ENCODE measurements around the gene EAF2.
"Not testable (repeated sequence)": the region's sequence is repeated elsewhere in the genome, so short reads cannot be mapped to it uniquely, and the experiment has no call there.

The EAF2 gene

GRCh38 chr3:121834671-121835464 lies at the start of gene EAF2, which contains the start of gene IQCB1:
TSS of gene EAF2 (plus strand) at chr3:121835209. CDS start at chr3:121835286, 77 bp downstream.
TSS of gene IQCB1 (minus strand) at chr3:121835060. CDS start at chr3:121828960, 6,100 bp downstream.
- DNase-seq, result peak; percentile 93 to 97 (median 94)

GRCh38 chr3:121786485-121786884 lies 48.5 kb upstream of the EAF2 start:
- DNase-seq, result no peak

GRCh38 chr3:121793078-121793477 lies 41.9 kb upstream of the EAF2 start:
- DNase-seq, result no peak

- DNase-seq, result no peak
Measured at GRCh38 chr3:121794264-121794983, 40.6 kb upstream of the EAF2 start.

- DNase-seq, result no peak
Measured at GRCh38 chr3:121796970-121797369, 38.0 kb upstream of the EAF2 start.

- no peak for DNase-seq
Measured at GRCh38 chr3:121800906-121801305, 34.1 kb upstream of the EAF2 start.

- DNase-seq, result no peak
Measured at GRCh38 chr3:121803771-121804320, 31.2 kb upstream of the EAF2 start.

GRCh38 chr3:121809249-121809648 lies 25.8 kb upstream of the EAF2 start:
- no peak for DNase-seq

GRCh38 chr3:121817753-121818152 lies 17.3 kb upstream of the EAF2 start:
- DNase-seq, result no peak

- no peak for DNase-seq
Measured at GRCh38 chr3:121818578-121818977, 16.4 kb upstream of the EAF2 start.

- DNase-seq, result no peak
Measured at GRCh38 chr3:121819236-121819635, 15.8 kb upstream of the EAF2 start.

- no peak for DNase-seq
Measured at GRCh38 chr3:121821421-121822199, 13.4 kb upstream of the EAF2 start.

- no peak for DNase-seq
Measured at GRCh38 chr3:121822973-121823372, 12.0 kb upstream of the EAF2 start.

GRCh38 chr3:121834157-121834670 lies 795 bp upstream of the EAF2 start:
- peak in 1 of 6 experiments; percentile 9 for DNase-seq

- no peak for DNase-seq
Measured at GRCh38 chr3:121835465-121835801, 424 bp downstream of the EAF2 start.

GRCh38 chr3:121836064-121836463 lies 1.1 kb downstream of the EAF2 start:
- no peak for DNase-seq

GRCh38 chr3:121836481-121836880 lies 1.5 kb downstream of the EAF2 start:
- DNase-seq, result no peak

GRCh38 chr3:121839962-121840361 lies 5.0 kb downstream of the EAF2 start:
- no peak for DNase-seq

- DNase-seq, result no peak
Measured at GRCh38 chr3:121844892-121845291, 9.9 kb downstream of the EAF2 start.

- no peak for DNase-seq
Measured at GRCh38 chr3:121852256-121852655, 17.2 kb downstream of the EAF2 start.

GRCh38 chr3:121855555-121855954 lies 20.5 kb downstream of the EAF2 start:
- DNase-seq, result no peak

GRCh38 chr3:121857778-121858177 lies 22.8 kb downstream of the EAF2 start:
- not testable (repeated sequence) for DNase-seq

GRCh38 chr3:121863247-121863646 lies 28.2 kb downstream of the EAF2 start:
- not testable (repeated sequence) for DNase-seq
